Fibroblast of lung (primary cell): Measurements from ENCODE around the gene GRAMD2A.

ENCODE experiments used
- CTCF ChIP-seq, 2 donors: IDR thresholded peaks in 1 of 2; conservative IDR thresholded peaks in 1 of 2; 1 replicate in 1 of 2; 2 replicates in 1 of 2; pipeline ENCODE4 v1.5.1; 2011 to 2012; ENCODE audit warnings: low read length in 2 of 2, control low read depth in 1 of 2, inconsistent platforms in 1 of 2, low read depth in 1 of 2, mild to moderate bottlenecking in 1 of 2
- EZH2 ChIP-seq: IDR thresholded peaks from 2 replicates; pipeline ENCODE4 v1.5.1; 2012; ENCODE audit warnings: low read length, control low read depth, mild to moderate bottlenecking; ENCODE audit errors: missing control alignments

DNA sequence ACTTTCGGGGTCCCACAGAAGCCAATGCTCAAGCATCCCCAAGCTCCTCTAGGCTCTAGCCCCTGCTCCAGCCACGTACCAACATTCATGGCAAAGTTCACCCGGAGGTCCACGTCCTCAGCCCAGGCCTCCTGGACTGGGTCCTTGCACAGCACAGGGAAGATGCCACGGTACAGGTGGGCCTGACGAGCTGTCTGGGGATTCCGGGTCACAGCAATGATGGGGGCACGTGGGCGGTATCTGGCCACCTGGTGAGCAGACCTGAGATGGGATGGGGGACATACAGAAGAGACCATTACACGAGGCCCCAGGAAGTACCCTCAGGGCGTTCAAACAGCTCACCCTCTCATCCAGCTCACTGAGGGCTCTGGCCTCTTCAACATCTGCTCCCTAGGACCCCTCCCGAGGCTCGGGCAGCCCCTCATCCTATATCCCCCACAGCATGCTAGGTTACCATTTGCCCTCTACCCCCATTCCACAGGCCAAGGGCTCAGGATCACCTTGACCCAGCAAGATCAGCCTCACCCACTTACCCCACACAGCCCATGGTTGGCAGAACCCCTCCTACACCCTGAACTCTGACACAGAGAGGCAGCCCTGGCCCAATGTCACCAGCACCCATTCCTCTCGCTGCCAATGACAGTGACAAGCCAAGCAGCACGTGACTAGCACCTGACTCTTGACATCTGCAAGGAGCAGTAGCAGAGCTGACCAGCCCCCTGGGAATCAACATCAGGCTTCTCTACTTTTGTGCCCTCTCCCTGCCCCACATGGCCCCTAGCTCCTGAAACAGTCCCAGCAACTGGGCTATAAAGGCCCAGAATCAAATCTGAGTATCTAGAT lies 3.0 kb upstream of the GRAMD2A start:
- no peak for TF ChIP-seq CTCF (conservative IDR thresholded peaks at IDR 0.05 in 1 of 2, IDR thresholded peaks at IDR 0.05 in 1 of 2; ENCODE audit: low read depth in 1 of 2, low read length in 2 of 2)
- no peak for TF ChIP-seq EZH2
